GDM1 (cell line): Measurements from ENCODE around the gene MYO1G.

ENCODE experiments used
- DNase-seq: peaks from one replicate; lab custom pipeline; 2025; lab: John Stamatoyannopoulos, UW

MYO1G gene

DNA sequence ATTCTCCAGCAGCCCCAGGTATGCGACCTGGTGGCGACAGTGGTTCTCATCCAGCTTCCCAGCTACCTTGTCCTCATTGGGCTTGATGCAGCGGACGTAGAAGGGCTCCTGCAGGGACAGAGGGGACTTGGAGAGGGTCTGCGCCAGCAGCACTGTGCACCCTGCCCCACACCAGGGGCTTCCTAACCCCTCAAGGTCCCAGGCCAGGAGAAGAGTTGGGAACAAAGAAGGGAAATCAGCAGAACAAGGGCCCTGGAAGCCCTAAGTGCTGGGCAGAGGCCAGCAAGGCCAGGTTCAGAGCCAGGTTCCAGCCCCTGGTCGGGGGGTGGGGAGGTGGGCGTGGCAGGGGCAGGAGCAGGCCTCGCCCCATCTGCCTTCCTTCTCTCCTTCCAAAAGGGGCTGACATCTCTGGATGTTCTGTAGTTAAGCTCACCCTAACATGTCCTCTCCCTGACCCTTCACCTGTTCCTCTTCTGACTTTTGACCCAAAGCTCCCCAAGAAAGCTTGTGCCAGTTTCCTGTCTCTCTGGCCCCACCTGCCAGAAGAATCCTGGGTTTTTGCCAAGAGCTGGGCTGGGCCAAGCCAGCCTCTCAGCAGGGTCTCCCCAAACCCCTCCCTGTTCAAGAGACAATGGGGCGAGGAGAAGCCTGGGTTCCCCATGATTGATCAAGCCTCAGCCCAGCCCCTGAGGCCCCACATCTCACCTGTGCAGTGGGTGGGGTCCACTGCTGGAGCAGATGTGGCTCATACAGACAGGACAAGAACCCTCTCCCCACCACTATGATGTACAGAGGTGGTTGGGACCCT lies 11.9 kb downstream of the MYO1G start:
- DNase-seq, result no peak

DNA sequence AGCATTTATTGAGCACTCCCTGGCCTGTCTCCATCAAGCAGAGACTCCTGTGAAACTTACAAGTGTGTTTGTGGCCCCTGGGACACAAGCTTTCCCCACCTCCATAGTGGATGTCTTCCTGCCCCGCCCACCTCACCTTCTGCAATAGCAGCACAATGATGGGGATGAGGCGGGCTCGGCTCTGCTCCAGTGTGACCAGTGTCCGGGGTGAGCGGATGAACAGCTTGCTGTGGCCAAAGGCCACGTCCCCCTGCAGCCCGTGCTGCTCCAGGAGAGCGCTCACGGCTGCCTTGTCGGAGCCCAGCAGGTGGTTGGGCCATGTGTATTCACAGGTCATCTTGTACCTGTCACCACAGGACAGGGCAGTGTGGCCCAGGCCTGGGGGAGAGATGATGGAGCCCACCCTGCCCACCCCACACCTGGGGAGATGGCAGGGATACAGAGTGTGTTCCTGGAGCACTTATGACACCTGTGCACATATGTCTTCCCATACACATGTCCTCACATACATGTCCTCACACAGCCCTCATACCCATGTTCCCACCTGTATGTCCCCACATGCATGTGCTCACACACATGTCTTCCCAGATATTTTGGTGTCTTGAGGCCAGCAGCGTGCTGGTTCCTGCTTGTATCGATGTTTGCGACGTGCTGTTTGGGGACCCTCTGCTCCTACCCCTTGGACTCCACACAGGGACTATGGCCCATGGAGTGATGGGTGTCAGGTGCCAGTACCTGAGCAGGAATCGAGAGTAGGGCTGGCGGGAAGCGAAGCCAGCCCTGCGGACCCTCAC lies 12.7 kb downstream of the MYO1G start:
- no peak for DNase-seq

DNA sequence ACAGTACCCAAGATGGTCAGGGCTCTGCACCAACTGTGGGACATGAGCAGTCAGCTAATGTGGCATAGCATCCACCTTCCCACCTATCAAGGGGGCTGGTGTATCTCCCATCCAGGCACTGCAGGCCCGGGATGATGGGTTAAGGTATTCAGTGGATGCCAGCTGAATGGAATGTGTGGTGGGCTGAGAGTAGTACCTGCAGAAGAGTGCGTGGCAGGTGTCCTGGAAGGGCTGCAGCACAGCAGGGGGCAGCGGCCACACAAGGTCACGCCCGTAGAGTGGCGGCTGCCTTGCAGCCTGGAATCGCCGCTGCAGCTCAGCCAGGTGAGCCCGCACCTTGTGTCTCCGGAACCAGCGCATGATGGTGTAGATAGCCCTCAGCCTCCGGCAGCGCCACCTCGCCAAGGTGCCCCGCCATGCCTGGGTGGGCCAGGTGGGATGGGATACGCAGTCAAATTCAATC lies 13.3 kb downstream of the MYO1G start:
- DNase-seq, result no peak

DNA sequence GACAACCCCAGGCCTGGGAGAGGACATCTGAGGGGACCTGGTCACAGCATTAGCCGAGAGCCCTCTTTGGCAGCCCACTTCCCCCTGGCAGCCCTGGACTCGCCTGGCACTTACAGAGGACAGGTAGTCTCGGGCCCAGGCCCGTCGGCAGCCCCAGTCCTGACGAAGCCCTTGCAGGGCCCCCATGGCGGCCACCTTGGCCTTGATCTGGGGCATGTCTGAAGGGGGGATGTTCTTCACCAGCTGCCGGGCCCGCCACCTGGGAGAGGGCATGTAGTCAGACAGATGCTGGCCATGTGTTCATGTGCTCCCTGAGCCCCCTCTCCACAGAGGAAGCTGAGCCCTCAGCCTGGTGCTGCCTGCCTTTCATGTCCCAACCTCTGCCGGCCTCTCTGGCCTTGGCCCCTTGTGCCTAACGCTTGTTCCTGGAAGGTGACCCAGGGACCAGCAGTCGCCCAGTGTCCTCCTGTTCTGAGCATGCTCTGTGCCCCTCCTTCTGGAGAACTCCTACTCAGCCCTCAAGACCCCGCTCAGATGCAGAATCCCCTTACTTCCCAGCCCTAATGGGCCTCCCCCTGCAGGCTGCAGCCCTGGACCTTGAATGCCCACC lies 13.9 kb downstream of the MYO1G start:
- no peak for DNase-seq

DNA sequence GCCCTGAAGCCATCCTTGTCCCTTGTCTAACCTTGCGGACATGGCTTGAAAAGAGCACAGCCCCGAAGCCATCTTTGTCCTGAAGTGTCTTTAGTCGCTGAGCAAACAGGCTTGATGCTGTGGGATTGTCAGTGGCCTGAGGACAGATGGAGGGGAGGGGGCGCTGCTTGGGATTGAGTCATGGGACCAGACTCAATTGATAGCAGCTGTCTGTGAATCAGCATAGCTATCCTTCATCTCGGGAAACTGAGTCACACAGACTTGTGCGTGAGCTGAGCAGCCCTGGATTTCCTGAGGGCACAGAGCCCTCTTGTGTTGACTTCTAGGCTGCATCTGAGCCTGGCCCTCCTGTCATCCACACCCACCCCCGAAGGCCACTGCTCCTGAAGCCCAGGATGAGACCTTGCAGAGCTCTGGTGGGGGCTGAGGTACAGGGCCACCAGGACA lies 14.4 kb downstream of the MYO1G start:
- no peak for DNase-seq

DNA sequence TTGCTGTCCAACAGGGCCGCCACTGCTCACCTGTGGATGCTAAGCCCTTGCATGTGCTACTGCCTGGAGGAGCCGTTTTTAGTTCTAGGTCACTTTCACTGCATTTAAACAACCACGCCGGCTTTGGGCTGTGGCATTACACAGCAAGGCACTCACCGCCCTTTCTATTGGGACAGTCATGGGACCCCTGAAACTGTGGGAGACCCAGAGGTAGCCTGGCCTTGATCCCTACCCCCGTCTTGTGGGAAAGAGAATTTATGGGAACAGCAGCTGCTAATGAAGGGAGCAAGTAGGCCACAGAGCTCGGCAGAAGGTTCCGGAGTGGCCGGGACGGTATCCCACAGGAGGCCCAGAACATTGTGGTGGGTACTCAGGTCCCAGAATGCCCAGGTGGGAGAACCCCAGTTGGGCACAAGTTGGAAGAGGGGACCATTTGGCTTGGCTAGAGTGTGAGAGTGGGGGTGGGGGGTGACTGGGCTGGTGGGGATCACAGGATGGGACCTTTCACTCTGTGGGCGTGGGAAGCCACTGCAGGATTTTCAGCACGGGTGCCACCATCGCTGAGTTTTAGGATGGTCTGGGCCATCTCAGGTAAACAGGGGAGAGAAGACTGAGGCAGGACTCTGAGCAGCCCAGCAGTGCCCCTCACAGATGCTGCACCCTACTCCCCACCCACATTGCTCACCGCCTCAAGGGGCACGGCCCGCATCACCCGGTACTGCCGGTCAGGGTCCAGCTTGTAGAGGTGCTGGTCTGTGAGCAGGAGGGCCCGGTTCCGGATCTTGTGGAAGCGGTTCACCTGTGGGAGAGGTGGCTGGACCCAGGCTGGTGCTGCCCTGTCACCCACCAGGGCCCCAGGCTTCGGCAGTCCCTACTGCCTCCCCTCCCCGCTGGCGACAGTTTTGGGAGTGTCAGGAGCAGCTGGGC lies 15.2 kb downstream of the MYO1G start:
- no peak for DNase-seq

DNA sequence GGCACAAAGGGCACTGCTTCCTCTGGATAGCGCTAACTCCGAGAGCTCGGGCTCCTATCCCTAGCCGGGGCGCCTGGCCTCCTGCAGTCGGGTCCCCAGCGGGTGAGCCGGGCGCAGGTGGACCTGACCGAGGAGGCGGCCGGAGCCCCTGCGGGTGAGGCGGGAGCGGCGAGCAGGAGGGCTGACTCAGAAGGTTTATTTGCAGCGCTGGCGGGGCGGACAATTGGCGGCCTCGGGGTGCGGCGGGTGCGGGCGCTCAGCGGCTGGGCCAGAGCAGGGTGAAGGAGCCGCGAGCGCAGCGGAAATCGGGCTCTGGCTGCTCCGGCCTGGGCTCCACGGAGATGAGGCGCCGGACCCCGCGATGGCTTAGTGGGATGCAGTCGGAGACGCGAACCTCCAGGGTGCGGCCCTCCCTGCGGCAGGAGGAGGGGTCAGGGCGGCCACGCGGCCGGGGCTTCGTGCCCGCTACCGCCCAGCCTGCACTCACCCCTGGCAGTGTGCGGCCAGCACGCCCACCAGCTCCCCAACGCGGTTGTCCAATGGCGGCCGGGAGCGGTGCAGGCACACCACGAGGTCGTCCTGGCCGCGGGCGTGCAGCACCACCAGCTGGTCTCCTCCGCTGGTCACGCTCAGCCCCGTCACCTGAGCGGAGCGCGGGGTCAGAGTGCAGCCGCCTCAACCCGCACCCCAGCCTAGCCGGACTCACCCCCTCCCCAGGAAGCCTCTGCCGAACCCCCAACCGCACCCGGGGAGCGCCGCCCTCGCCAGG lies 16.1 kb downstream of the MYO1G start:
- DNase-seq, result no peak

DNA sequence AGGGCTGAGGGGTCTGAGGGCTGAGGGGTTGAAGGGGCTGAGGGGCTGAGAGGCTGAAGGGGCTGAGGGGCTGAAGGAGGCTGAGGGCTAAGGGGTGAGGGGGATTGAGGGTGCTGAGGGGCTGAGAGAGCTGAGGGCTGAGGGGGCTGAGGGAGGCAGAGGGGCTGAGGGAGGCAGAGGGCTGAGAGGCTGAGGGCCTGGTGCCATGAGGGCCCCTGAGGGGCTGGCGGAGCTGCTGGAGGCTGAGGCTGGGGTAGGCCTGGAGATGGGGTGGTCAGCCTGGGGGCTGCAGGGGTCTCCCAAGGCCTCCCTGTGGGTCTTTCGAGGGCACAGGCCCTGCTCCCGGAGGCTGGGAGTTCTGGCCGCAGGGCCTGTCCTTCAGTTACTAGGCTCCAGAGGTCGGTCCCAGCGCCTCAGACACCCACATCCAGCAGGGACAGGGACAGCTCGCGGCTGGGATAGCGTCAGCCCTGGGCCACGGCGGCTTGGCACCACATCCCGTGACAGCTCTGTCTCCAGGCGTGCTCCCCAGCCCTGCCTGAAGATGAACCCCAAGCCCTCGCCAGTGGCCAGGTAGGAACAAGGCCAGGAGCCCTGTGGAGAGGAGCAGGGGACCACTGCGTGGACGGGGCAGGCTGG lies 16.9 kb downstream of the MYO1G start:
- no peak for DNase-seq

DNA sequence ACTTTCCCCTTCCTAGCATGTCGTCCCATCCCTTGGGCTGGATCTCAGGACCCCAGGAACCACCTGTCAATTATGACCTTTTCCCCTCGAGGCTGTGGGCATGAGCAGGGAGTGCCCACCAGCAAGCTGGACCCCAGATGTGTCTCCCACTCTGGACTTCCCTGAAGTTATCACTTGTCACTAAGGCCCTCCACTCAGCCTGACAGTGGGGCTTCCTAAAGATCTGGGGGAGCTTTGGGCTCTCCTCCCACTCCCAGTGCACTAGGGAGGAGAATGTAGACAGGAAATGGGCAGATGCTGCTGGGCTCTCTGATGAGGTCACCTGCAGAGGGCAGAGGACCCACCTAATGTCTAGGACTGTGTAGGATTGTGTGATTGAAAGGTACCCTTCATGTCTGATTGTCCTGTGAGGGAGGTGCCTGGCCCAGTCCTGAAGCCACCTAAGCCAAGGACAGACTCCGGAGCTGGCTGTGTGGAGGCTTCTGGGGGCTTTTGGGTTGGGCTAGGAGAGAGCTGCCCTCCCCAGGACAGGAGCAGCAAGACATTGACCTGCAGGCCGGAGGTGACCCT lies 18.7 kb downstream of the MYO1G start:
- DNase-seq, result no peak

DNA sequence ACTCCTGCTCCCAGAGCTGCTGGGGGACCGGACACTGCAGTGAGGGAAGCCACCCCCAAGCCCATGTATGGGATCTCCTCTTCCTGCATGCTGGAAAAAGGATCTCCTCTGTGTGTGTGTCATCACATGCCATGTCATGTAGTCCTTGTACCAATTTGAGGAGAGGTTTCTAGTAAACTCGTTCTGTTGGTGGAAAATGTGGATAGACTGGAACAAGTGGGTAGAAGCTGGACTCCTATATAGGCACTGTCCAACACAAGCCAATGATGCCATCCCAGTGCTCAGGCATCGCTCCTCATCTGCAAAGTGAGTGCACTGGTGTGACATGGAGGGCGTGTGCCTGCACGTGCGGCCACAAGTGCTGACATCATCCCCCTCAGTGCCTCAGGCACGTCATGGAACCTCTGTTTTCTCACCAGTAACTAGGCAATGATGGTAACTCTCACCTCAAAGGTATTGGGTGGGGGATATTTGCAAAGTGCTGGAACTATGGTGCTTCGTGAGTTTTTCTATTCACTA lies 19.3 kb downstream of the MYO1G start:
- no peak for DNase-seq

DNA sequence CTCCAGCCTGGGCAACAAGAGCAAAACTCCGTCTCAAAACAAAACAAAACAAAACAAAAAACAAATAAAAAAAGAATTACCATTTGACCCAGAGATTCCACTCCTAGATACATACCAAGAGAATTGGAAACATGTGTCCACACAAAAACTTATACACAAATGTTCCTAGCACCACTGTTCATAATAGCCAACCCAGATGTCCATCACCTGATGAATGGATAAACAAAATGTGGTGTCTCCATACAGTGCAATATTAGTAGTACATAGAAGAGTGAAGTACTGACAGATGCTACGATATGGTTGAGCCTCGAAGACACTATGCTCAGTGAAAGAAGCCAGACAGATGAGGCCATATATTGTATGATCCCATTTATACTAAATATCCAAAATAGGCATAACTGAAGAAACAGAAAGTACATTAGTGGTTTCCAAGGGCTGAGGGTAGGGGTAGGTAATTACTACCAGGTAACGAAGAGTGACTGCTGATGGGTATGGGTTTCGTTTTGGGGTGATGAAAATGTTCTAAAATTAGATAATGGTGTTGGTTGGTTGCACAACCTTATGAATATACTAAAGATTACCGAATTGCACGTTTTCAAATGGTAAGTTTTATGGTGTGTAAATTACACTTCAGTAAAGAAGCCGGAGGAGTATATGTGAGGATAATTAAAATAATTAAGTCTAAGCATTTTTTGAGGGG lies 20.0 kb downstream of the MYO1G start:
- DNase-seq, result no peak

DNA sequence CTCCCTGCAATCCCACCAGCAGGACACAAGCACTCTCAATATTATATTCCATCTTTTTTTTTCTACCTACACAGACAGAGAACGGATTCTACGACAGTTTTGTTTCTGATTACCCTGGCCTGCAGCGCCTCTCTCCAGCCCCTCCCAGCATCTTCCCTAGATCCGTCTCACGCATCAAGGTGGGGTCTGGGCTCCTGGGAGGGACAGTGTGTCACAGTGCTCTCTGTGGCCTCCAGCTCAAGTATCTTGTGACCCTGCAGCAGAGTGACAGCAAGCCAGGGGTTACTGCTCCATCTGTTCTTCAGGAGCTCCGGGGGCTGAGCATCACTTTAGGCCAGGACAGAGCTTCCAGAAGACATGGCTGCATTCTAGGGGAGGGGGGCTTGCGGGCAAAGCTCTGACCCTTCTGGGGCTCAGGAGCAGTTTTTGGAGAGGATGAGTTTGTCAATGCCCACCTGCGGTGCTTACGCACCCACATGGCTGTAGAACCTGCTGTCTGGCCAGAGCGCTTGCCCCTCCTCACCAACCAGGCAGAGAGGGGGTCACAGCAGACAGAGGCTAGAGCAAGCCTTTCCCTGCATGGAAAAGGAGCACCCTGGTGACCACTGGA lies 22.6 kb downstream of the MYO1G start:
- DNase-seq, result no peak

DNA sequence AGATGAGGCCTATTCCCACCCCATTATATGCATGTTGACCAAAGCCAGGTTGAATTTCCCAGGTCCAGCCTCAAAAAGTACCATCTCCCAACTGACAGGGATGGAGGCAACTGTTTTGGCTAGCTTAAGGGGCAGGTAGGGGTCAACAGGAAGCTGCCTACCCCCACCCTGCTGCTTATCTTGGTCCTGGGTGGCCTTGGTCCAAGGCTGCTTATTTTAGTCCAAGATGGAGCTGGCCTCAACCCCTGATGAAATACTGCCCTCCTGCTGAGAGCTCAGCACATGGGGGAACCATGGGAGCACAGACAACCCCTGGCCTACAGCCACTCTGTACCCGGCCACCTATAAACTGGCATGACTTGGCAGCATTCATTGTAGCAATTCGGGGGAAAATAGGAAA lies 23.1 kb downstream of the MYO1G start:
- no peak for DNase-seq

DNA sequence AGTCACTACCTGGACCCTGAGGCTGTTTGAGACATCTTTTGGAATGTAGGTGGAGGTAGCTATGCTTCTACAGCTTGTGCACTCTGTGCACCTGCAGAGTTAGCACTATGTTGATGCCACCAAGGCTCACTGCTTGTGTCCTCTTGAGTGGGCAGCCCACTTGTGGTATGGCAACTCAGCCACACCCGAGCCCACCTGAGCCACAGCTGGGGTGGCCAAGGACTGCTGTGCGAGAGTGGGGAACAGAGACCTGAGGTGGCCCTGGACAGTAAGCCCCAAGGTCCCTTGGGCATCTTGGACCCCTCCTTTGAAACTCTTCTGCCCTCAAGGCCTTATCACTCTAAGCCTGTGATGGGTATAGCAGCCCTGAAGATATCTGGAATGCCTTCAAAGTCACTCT lies 25.7 kb downstream of the MYO1G start:
- DNase-seq, result no peak

DNA sequence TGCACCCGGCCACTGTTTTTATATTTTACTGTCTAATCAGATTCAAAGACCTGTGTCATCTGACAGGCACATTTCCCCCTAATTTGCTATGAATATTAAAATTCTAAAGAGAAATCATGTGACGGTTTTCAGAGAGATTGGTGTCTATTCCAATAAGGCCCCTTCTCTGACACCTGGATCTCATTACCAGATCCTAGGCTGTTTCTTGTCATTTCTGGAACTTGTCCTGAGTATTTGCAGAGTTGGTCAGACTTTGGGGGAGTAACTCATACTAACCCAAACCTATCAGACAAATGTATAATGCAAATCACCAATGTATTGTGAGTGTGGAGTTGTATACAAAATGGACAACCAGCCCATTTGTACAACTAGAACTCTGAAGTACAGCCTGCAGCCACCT lies 29.5 kb downstream of the MYO1G start:
- no peak for DNase-seq

DNA sequence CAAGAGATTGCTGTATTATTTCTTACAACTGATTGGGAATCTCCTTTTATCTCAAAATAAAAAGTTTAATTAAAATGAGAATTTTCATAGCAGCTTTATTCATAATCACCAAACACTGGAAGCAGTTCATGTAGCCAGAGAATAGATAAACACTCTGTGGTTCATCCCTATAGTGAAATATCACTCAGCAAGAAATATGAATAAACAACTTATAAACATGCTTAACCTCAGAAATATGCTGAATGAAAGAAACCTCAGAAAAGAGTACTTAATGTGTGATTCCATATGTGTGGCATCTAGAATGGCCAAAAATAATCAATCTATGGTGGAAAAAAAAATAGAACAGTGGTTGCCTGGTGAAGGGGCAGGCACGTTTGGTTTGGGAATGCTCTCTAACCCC lies 33.3 kb downstream of the MYO1G start:
- DNase-seq, result no peak

DNA sequence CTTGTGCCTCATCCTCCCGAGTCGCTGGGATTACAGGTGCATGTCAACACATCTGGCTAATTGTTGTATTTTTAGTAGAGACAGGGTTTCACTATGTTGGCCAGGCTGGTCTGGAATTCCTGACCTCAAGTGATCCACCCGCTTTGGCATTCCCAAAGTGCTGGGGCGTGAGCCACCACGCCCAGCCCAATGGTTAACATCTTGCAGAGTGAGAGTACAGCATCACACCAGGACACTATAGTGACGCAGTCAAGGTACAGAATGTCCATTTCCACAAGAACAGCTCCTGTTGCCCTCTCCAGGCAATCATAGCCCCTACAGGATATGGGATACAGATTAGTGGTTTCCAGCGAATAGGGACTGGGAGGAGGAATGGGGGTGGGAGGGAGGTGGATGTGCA lies 34.0 kb downstream of the MYO1G start:
- no peak for DNase-seq

DNA sequence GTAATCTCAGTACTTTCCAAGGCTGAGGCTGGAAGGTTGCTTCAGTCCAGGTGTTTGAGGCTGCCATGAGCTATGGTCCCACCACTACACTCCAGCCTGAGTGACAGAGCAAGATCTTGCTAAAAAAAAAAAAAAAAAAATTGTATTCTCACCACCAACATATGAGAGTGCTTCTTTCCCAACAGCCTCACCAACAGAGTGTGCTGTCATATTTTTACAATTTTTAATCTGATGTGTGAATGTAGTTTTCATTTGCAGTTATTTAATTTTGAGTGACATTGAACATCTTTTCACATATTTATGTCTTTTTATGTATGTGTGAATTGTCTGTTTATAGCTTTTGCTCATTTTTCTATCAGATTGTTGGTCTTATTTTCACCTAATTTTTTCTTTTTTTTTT lies 35.2 kb downstream of the MYO1G start:
- no peak for DNase-seq

DNA sequence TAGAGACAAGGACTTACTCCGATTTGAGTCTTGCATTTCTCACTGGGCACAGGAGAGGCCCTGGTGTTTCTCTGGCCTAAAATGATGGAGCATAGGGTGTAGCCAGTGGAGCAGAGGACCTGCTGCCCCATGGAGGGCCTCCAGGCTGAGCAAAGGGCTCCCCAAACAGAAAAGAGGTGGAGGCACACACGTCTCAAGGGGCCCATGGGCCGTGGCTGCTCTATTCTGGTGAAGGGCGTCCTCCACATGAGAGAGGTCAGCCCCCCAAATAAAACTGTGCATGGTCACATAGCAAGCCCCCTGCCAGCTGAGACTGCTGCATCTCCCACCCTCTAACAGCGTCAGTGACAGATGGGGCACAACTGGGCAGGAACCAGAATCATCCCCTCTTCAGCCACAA lies 41.4 kb downstream of the MYO1G start:
- DNase-seq, result no peak
